COLO668 (cell line): ENCODE results near the gene EFEMP2.
"Not testable (repeated sequence)": the region's sequence is repeated elsewhere in the genome, so short reads cannot be mapped to it uniquely, and the experiment has no call there.

Experiments used
- DNase-seq: peaks from one replicate; lab custom pipeline; 2025; ENCODE audit not compliant: unreplicated experiment; lab: John Stamatoyannopoulos, UW

The EFEMP2 gene

GRCh38 chr11:65854852-65855837 is 17.5 kb downstream of the EFEMP2 start:
- no peak for DNase-seq

GRCh38 chr11:65854161-65854592 is 18.4 kb downstream of the EFEMP2 start:
- DNase-seq = no peak

GRCh38 chr11:65853246-65853979 is 19.2 kb downstream of the EFEMP2 start:
- DNase-seq = no peak

- no peak for DNase-seq
Measured at GRCh38 chr11:65852508-65853245, 19.9 kb downstream of the EFEMP2 start.

- no peak for DNase-seq
Measured at GRCh38 chr11:65851811-65852507, 20.6 kb downstream of the EFEMP2 start.

GRCh38 chr11:65851083-65851579 is 21.5 kb downstream of the EFEMP2 start:
- DNase-seq = peak; percentile 25

GRCh38 chr11:65850217-65851082 is 22.1 kb downstream of the EFEMP2 start:
- DNase-seq = no peak

- no peak for DNase-seq
Measured at GRCh38 chr11:65849771-65850216, 22.8 kb downstream of the EFEMP2 start.

- DNase-seq = no peak
Measured at GRCh38 chr11:65849366-65849765, 23.2 kb downstream of the EFEMP2 start.

GRCh38 chr11:65848693-65849092 is 23.9 kb downstream of the EFEMP2 start:
- not testable (repeated sequence) for DNase-seq

- no peak for DNase-seq
Measured at GRCh38 chr11:65847746-65848145, 24.9 kb downstream of the EFEMP2 start.

GRCh38 chr11:65844231-65844872 is 28.2 kb downstream of the EFEMP2 start:
- no peak for DNase-seq

GRCh38 chr11:65843811-65844210 is 28.8 kb downstream of the EFEMP2 start:
- no peak for DNase-seq

GRCh38 chr11:65842144-65842543 is 30.5 kb downstream of the EFEMP2 start:
- no peak for DNase-seq

GRCh38 chr11:65834202-65834601 is 38.4 kb downstream of the EFEMP2 start:
- no peak for DNase-seq

- peak; percentile 83 for DNase-seq
Measured at GRCh38 chr11:65833297-65834030, 39.1 kb downstream of the EFEMP2 start, which contains the start of gene SNX32. Gene SNX32 (plus strand): TSS chr11:65833963. CDS start chr11:65834066, 103 bp downstream.

GRCh38 chr11:65832231-65832630 is 40.4 kb downstream of the EFEMP2 start:
- not testable (repeated sequence) for DNase-seq

- DNase-seq = no peak
Measured at GRCh38 chr11:65829459-65829858, 43.1 kb downstream of the EFEMP2 start.
